HEK293 (cell line): ENCODE results near the gene SLC25A24.
A peak's percentile ranks its signal among the peaks of the same experiment; 100 is the strongest.
"Not testable (repeated sequence)": the region's sequence is repeated elsewhere in the genome, so short reads cannot be mapped to it uniquely, and the experiment has no call there.

Source experiments
- CTCF ChIA-PET: fragments of 350-600 bp; formaldehyde crosslinking; extraction: SDS; loops from one replicate; lab custom pipeline; 2021; ENCODE audit warnings: antibody characterized with exemption; lab: Yijun Ruan, JAX
- POLR2A ChIA-PET: fragments of 300-600 bp; formaldehyde crosslinking; extraction: SDS; loops from one replicate; lab custom pipeline; 2020; ENCODE audit warnings: antibody characterized with exemption, inconsistent platforms; lab: Yijun Ruan, JAX
- H3K27ac ChIP-seq: fragments of 200-500 bp; sonication (Bioruptor generic); 2 replicates; pipeline ENCODE4 v1.5.1; 2014; ENCODE audit warnings: low read depth, low read length, control low read depth, inconsistent platforms; ENCODE audit errors: extremely low read depth
- H3K36me3 ChIP-seq, 2 experiments: fragments of 200-500 bp in 1 of 2; sonication (Bioruptor generic) in 1 of 2; 1 replicate in 1 of 2; 2 replicates in 1 of 2; pipeline ENCODE4 v1.5.1; 2014 to 2017; ENCODE audit warnings: inconsistent platforms in 2 of 2, low read length in 2 of 2; ENCODE audit not compliant: control insufficient read depth in 2 of 2, insufficient read depth in 1 of 2
- H3K4me1 ChIP-seq: fragments of 200-500 bp; sonication (Bioruptor generic); 2 replicates; pipeline ENCODE4 v1.5.1; 2014; ENCODE audit warnings: mild to moderate bottlenecking, low read length, inconsistent platforms; ENCODE audit not compliant: control insufficient read depth, insufficient read depth
- H3K4me3 ChIP-seq: 2 replicates; pipeline ENCODE4 v1.5.1; 2011; ENCODE audit warnings: low read depth, mild to moderate bottlenecking, control low read depth, low read length, moderate library complexity
- H3K9me3 ChIP-seq: fragments of 200-500 bp; sonication (Bioruptor generic); 2 replicates; pipeline ENCODE4 v1.5.1; 2014; ENCODE audit warnings: low read depth, low read length, inconsistent platforms; ENCODE audit not compliant: control insufficient read depth, insufficient read depth
- CTCF ChIP-seq: fragments of 450-650 bp; formaldehyde crosslinking; IDR thresholded peaks from 2 replicates; pipeline ENCODE4 v1.5.1; 2016; ENCODE audit warnings: missing biosample characterization, missing genetic modification characterization
- PRDM1 ChIP-seq: fragments of 450-650 bp; formaldehyde crosslinking; IDR thresholded peaks from 2 replicates; pipeline ENCODE4; 2016; ENCODE audit warnings: missing biosample characterization, missing genetic modification characterization
- PRDM2 ChIP-seq: fragments of 450-650 bp; formaldehyde crosslinking; IDR thresholded peaks from 2 replicates; pipeline ENCODE4 v1.5.1; 2016; ENCODE audit warnings: missing biosample characterization, missing genetic modification characterization, borderline replicate concordance
- PRDM4 ChIP-seq: fragments of 450-650 bp; formaldehyde crosslinking; IDR thresholded peaks from 2 replicates; pipeline ENCODE4 v1.5.1; 2017; ENCODE audit warnings: missing biosample characterization, missing genetic modification characterization
- ZBTB8A ChIP-seq: fragments of 450-650 bp; formaldehyde crosslinking; IDR thresholded peaks from 2 replicates; pipeline ENCODE4 v1.5.1; 2016; ENCODE audit warnings: missing biosample characterization, missing genetic modification characterization
- ZFHX2 ChIP-seq: fragments of 450-650 bp; formaldehyde crosslinking; conservative IDR thresholded peaks from 2 replicates; pipeline ENCODE4 v1.5.1; 2016; ENCODE audit warnings: missing biosample characterization, missing genetic modification characterization
- ZNF19 ChIP-seq: fragments of 450-650 bp; formaldehyde crosslinking; IDR thresholded peaks from 2 replicates; pipeline ENCODE4; 2016; ENCODE audit warnings: missing biosample characterization, missing genetic modification characterization, low read depth
- ZNF311 ChIP-seq: fragments of 450-650 bp; formaldehyde crosslinking; IDR thresholded peaks from 2 replicates; pipeline ENCODE4 v1.5.1; 2017; ENCODE audit warnings: missing biosample characterization, missing genetic modification characterization, borderline replicate concordance
- ZNF433 ChIP-seq: fragments of 450-650 bp; formaldehyde crosslinking; IDR thresholded peaks from 2 replicates; pipeline ENCODE4 v1.5.1; 2016; ENCODE audit warnings: missing biosample characterization, missing genetic modification characterization, low read depth
- ZNF521 ChIP-seq: fragments of 450-650 bp; formaldehyde crosslinking; IDR thresholded peaks from 2 replicates; pipeline ENCODE4 v1.5.1; 2017; ENCODE audit warnings: missing biosample characterization, mild to moderate bottlenecking, missing genetic modification characterization
- ZNF654 ChIP-seq: fragments of 450-650 bp; formaldehyde crosslinking; IDR thresholded peaks from 2 replicates; pipeline ENCODE4 v1.5.1; 2016; ENCODE audit warnings: low read depth, missing biosample characterization, missing genetic modification characterization
- ZNF785 ChIP-seq: fragments of 450-650 bp; formaldehyde crosslinking; IDR thresholded peaks from 2 replicates; pipeline ENCODE4 v1.5.1; 2016; ENCODE audit warnings: missing biosample characterization, missing genetic modification characterization

SLC25A24 gene

GRCh38 chr1:108214641-108215465, 14.7 kb upstream of the SLC25A24 start:
- H3K36me3 ChIP-seq, H3K27ac ChIP-seq, POLR2A ChIA-PET, H3K4me3 ChIP-seq, H3K4me1 ChIP-seq, H3K9me3 ChIP-seq: not testable (repeated sequence)
- CTCF ChIA-PET: interaction anchor here (0.7 to 1.2 kb wide), 2 partner anchors 346 to 429 kb away, joined by 3 to 8 read pairs; no protein-coding TSS in a partner anchor
- TF ChIP-seq PRDM1 (tag by site-specific recombination): peak; percentile 61
- TF ChIP-seq ZNF654 (tag by site-specific recombination): peak; percentile 71
- TF ChIP-seq CTCF: 0 out of 2 replicates have a peak, but pooled peaks have one; percentile 15

GRCh38 chr1:108211014-108211413, 10.9 kb upstream of the SLC25A24 start:
- Histone ChIP-seq H3K4me1 (no peaks in the 10 kb centered on the region), H3K27ac (no peak overlapping the region), H3K4me3 (no peak overlapping the region), H3K9me3 (no peaks in the 10 kb centered on the region), H3K36me3 (no peaks in the 10 kb centered on the region)
- CTCF ChIA-PET: no interaction called here
- POLR2A ChIA-PET: interaction anchor here (2.9 kb wide), 1 partner anchor 11 kb away, joined by 13 read pairs; the partner anchor contains the start of gene SLC25A24
- no peak for TF ChIP-seq PRDM4
- TF ChIP-seq ZNF521 (tag by site-specific recombination): no peak
- TF ChIP-seq ZNF433 (tag by site-specific recombination): no peak
- no peak for TF ChIP-seq ZNF654 (tag by site-specific recombination)
- TF ChIP-seq ZNF311: no peak
- TF ChIP-seq PRDM2 (tag by site-specific recombination): no peak
- TF ChIP-seq ZNF785 (tag by site-specific recombination): no peak
- TF ChIP-seq ZFHX2: no peak
- no peak for TF ChIP-seq ZNF19
- TF ChIP-seq ZBTB8A (tag by site-specific recombination): no peak
